Measurements from ENCODE around the gene SSR4. TPM values are rescaled to one million over a fixed set of nuclear protein-coding genes. Genes with fewer than 3 reads are reported as not detected.

Gene SSR4
- total and polyA plus RNA-seq, 2 of the 8 experiments (the other 6 are each of a cell fraction or from before 2014, with no cell fraction given) = 168 to 642 TPM

GRCh38 chrX:153803211-153804099 lies 9.0 kb downstream of the SSR4 start:
- H3K56ac ChIP-seq (replicated peaks; ENCODE audit: insufficient read length, low read depth, low read length) = no peak overlapping the region
- no peak overlapping the region for H3K4me2 ChIP-seq (ENCODE audit: insufficient read depth in 1 of 2, low read depth in 2 of 2, low read length in 2 of 2)
- H3K4ac ChIP-seq (replicated peaks; ENCODE audit: insufficient read length, low read depth, low read length) = no peak overlapping the region
- no peaks in the 10 kb centered on the region for H3K27me3 ChIP-seq (replicated peaks in 1 of 4; ENCODE audit: control insufficient read depth in 3 of 4, extremely low read depth in 1 of 4, insufficient read depth in 3 of 4, low read length in 3 of 4)
- H2AK5ac ChIP-seq (ENCODE audit: low read depth, low read length) = no peak overlapping the region
- H3K36me3 ChIP-seq (ENCODE audit: control insufficient read depth in 2 of 4, insufficient read depth in 4 of 4, low read length in 3 of 4) = peaks cover 0 to 24% (median 3%) of the 10 kb centered on the region in 4 experiments; a peak in 3 of 8 replicates
- no peak overlapping the region for H2BK15ac ChIP-seq (ENCODE audit: low read length)
- no peak overlapping the region for H3K4me3 ChIP-seq (ENCODE audit: extremely low read depth in 1 of 4, insufficient read depth in 2 of 4, low read depth in 3 of 4, low read length in 4 of 4)
- H4K91ac ChIP-seq (replicated peaks; ENCODE audit: insufficient read length, low read length) = no peak overlapping the region
- CTCF ChIA-PET (ENCODE audit: partially characterized antibody) = interaction anchor here (0.7 kb wide), 1 partner anchor 15 kb away, joined by 3 read pairs; no protein-coding TSS in a partner anchor
- no peak overlapping the region for H2BK12ac ChIP-seq (ENCODE audit: low read depth, low read length)
- FAIRE-seq = no peak
- no peak overlapping the region for H4K5ac ChIP-seq (ENCODE audit: insufficient read length, low read depth, low read length)
- TF ChIP-seq YY1 (IDR thresholded peaks at IDR 0.05; ENCODE audit: low read depth, low read length) (no peak), CHD2 (IDR thresholded peaks at IDR 0.05; ENCODE audit: low read length) (no peak), TEAD4 (IDR thresholded peaks at IDR 0.05; ENCODE audit: low read depth, low read length) (no peak), SIN3A (conservative IDR thresholded peaks at IDR 0.05 in 1 of 2, IDR thresholded peaks at IDR 0.05 in 1 of 2; ENCODE audit: low read depth in 1 of 2, low read length in 2 of 2) (no peak), PHF8 (conservative IDR thresholded peaks at IDR 0.05; ENCODE audit: low read depth, low read length) (no peak), KDM1A (IDR thresholded peaks at IDR 0.05; ENCODE audit: borderline replicate concordance, low read length) (no peak), CBX5 (IDR thresholded peaks at IDR 0.05; ENCODE audit: low read depth, low read length) (no peak), NANOG (IDR thresholded peaks at IDR 0.05; ENCODE audit: insufficient read depth, low read depth, low read length, poor library complexity, severe bottlenecking) (no peak), CREB1 (IDR thresholded peaks at IDR 0.05) (no peak), ATF3 (IDR thresholded peaks at IDR 0.05; ENCODE audit: insufficient read depth, low read depth, low read length) (no peak), CHD1 (IDR thresholded peaks at IDR 0.05; ENCODE audit: low read depth, low read length) (no peak), NRF1 (IDR thresholded peaks at IDR 0.05; ENCODE audit: low read depth, low read length) (no peak)
- WGBS, 2 experiments (ENCODE audit: extremely low coverage in 1 of 2, insufficient coverage in 1 of 2, insufficient read length in 1 of 2, insufficient replicate concordance in 2 of 2, low coverage in 1 of 2, low lambda C conversion rate in 2 of 2, missing lambda C conversion rate in 1 of 2) = 100% methylated on average over 5 of the region's 87 CpGs; no CpG with 5 or more reads in 1 of the 2 experiments
- no peak overlapping the region for H3K27ac ChIP-seq (ENCODE audit: low read depth, low read length)
- peaks cover 3% of the 10 kb centered on the region for H3K79me1 ChIP-seq (ENCODE audit: low read depth, low read length)
- H2AFZ ChIP-seq (ENCODE audit: low read length) = no peak overlapping the region
- H3K23ac ChIP-seq (ENCODE audit: insufficient read length) = no peak overlapping the region
- H2BK5ac ChIP-seq (ENCODE audit: low read depth, low read length) = no peak overlapping the region
- peak overlapping the region; percentile 51 for H4K8ac ChIP-seq (ENCODE audit: extremely low read depth, insufficient read depth, low read length)
- POLR2A ChIA-PET (ENCODE audit: partially characterized antibody) = interaction anchor here (0.6 to 5.4 kb wide), 8 partner anchors 8 to 206 kb away, joined by 3 to 22 read pairs (median 3); partner anchors contain the start of genes IDH3G and SSR4
- no peak overlapping the region for H2BK20ac ChIP-seq (ENCODE audit: low read length)
- no peak overlapping the region for H3K9ac ChIP-seq (replicated peaks in 1 of 4; ENCODE audit: extremely low read depth in 1 of 4, low read depth in 3 of 4, low read length in 3 of 4)
- peaks cover 0 to 13% of the 10 kb centered on the region in 2 experiments; a peak in 1 of 4 replicates for H3K79me2 ChIP-seq (ENCODE audit: control insufficient read depth in 1 of 2, insufficient read depth in 2 of 2, low read length in 2 of 2)
- H3K18ac ChIP-seq (ENCODE audit: extremely low read depth, low read length) = no peak overlapping the region
- H4K20me1 ChIP-seq (replicated peaks in 1 of 2; ENCODE audit: control insufficient read depth in 1 of 2, insufficient read depth in 2 of 2, low read length in 2 of 2) = peaks cover 2 to 12% of the 10 kb centered on the region in 2 experiments
- no peak for DNase-seq (ENCODE audit: low read depth in 1 of 2, low spot score in 2 of 2)
- no peaks in the 10 kb centered on the region for H3K9me3 ChIP-seq (ENCODE audit: insufficient read depth in 2 of 2, low read depth in 1 of 2, low read length in 1 of 2)
- H2BK120ac ChIP-seq (replicated peaks; ENCODE audit: low read depth, low read length) = no peak overlapping the region
- H3K14ac ChIP-seq (ENCODE audit: insufficient read length) = no peak overlapping the region
- H3K23me2 ChIP-seq (ENCODE audit: low read depth, low read length) = no peaks in the 10 kb centered on the region
- H3K4me1 ChIP-seq (replicated peaks in 1 of 4; ENCODE audit: control insufficient read depth in 3 of 4, insufficient read depth in 4 of 4, low read length in 3 of 4) = no peaks in the 10 kb centered on the region

All from H1 (cell line).